ENCODE data around the gene CIC. TPM values are rescaled to one million over a fixed set of nuclear protein-coding genes. Genes with fewer than 3 reads are reported as not detected.

The CIC gene
- total and polyA plus RNA-seq, 9 of the 15 experiments (the other 6 are each of a cell fraction or from before 2014, with no cell fraction given) = 0.07 to 44.7 (median 8.6) TPM

DNA sequence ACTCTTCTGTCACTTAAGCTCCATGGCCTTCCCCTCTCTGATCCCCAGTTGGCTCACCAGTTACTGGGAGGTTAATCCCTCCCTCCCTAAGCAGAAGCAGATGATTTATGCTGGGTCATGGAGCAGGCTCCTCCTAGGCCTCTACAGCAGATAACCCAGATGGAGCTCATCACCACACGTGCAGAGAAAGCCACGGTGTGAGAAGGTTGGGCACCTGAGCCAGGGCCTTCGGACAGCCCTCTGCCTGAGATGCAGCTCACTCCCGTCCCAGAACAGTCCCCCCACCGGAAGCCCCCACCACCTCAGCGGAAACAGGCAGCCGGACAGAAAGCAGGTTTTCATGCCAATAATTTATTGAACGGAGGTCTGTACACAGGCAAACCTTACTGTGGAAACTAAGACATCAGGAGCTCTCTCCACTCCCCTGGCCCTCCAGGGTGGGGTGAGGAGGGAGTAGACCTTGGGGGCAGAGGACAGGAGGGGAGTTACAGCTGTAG is 39.1 kb upstream of the CIC start (continued):
- TF ChIP-seq TGIF2 (CRISPR knock-in tag; IDR thresholded peaks at IDR 0.05) (no peak), MAFK (IDR thresholded peaks at IDR 0.05; ENCODE audit: low read length) (peak; percentile 68), MLX (CRISPR knock-in tag; conservative IDR thresholded peaks at IDR 0.05) (no peak), KLF13 (tag; IDR thresholded peaks at IDR 0.05; ENCODE audit: borderline replicate concordance, low read depth) (no peak), NCOR1 (IDR thresholded peaks at IDR 0.05) (peak; percentile 24), CREBBP (IDR thresholded peaks at IDR 0.05; ENCODE audit: low read depth, low read length) (no peak), MEF2A (IDR thresholded peaks at IDR 0.05; ENCODE audit: control insufficient read depth, low read depth, low read length) (no peak), NCOA2 (IDR thresholded peaks at IDR 0.05; ENCODE audit: partially characterized antibody in 2 of 2) (no peak), CSDE1 (IDR thresholded peaks at IDR 0.05) (no peak), REST (IDR thresholded peaks at IDR 0.05; ENCODE audit: borderline replicate concordance) (no peak), REST (CRISPR knock-in tag; IDR thresholded peaks at IDR 0.05; ENCODE audit: low read depth) (no peak), SMARCA5 (IDR thresholded peaks at IDR 0.05) (no peak), ZNF3 (CRISPR knock-in tag; IDR thresholded peaks at IDR 0.05) (no peak), FOXA3 (CRISPR knock-in tag; conservative IDR thresholded peaks at IDR 0.05 in 1 of 2, IDR thresholded peaks at IDR 0.05 in 1 of 2) (no peak), ZNF431 (CRISPR knock-in tag; IDR thresholded peaks at IDR 0.05) (no peak)
- TF ChIP-seq, protein P1, sequence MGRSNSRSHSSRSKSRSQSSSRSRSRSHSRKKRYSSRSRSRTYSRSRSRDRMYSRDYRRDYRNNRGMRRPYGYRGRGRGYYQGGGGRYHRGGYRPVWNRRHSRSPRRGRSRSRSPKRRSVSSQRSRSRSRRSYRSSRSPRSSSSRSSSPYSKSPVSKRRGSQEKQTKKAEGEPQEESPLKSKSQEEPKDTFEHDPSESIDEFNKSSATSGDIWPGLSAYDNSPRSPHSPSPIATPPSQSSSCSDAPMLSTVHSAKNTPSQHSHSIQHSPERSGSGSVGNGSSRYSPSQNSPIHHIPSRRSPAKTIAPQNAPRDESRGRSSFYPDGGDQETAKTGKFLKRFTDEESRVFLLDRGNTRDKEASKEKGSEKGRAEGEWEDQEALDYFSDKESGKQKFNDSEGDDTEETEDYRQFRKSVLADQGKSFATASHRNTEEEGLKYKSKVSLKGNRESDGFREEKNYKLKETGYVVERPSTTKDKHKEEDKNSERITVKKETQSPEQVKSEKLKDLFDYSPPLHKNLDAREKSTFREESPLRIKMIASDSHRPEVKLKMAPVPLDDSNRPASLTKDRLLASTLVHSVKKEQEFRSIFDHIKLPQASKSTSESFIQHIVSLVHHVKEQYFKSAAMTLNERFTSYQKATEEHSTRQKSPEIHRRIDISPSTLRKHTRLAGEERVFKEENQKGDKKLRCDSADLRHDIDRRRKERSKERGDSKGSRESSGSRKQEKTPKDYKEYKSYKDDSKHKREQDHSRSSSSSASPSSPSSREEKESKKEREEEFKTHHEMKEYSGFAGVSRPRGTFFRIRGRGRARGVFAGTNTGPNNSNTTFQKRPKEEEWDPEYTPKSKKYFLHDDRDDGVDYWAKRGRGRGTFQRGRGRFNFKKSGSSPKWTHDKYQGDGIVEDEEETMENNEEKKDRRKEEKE (IDR thresholded peaks at IDR 0.05; ENCODE audit: borderline replicate concordance in 1 of 2, control insufficient read depth in 1 of 2, low read depth in 2 of 2, low read length in 1 of 2) = no peak
